IMR-90 (cell line): Measurements from ENCODE around the gene GPC5. TPM values are rescaled to one million over a fixed set of nuclear protein-coding genes. Genes with fewer than 3 reads are reported as not detected.
A peak's percentile ranks its signal among the peaks of the same experiment; 100 is the strongest.

Experiments used
- ATAC-seq: fragments of 200-7000 bp; cut with Tn5 transposase; 2 replicates; pipeline ENCODE4 v1.9.1; 2020; ENCODE audit warnings: low read depth, mild to moderate bottlenecking, moderate library complexity
- BruUV-seq: library from RNA; stranded (reverse); fragments of 400-500 nt; replicated peaks from 2 replicates; lab custom pipeline; 2021; lab: Mats Ljungman, UMichigan
- CTCF ChIA-PET: fragments of 300-600 bp; formaldehyde crosslinking; extraction: SDS; loops from one replicate; lab custom pipeline; 2021; ENCODE audit warnings: antibody characterized with exemption; lab: Yijun Ruan, JAX
- POLR2A ChIA-PET: fragments of 300-600 bp; sonication (Branson Sonifier 250); formaldehyde crosslinking; loops from one replicate; lab custom pipeline; 2022; ENCODE audit warnings: antibody characterized with exemption; ENCODE audit not compliant: unreplicated experiment; lab: Charles Lee
- DNase-seq: peaks from one replicate; pipeline ENCODE4 v3.0.0; 2013
- H2AFZ ChIP-seq: replicated peaks from 2 replicates; pipeline ENCODE3; 2013; ENCODE audit warnings: low read length, mild to moderate bottlenecking; ENCODE audit not compliant: poor library complexity
- H2AK5ac ChIP-seq: 2 replicates; pipeline ENCODE4 v1.6.1; 2013; ENCODE audit warnings: low read depth, low read length, inconsistent platforms
- H2AK9ac ChIP-seq: replicated peaks from 2 replicates; pipeline ENCODE3; 2013; ENCODE audit warnings: mild to moderate bottlenecking, low read depth, low read length, moderate library complexity; ENCODE audit not compliant: poor library complexity
- H2BK120ac ChIP-seq: 2 replicates; pipeline ENCODE4 v1.6.1; 2013; ENCODE audit warnings: low read depth, low read length, inconsistent platforms
- H2BK15ac ChIP-seq: 3 replicates; pipeline ENCODE4 v1.6.1; 2013; ENCODE audit warnings: low read depth, low read length, inconsistent platforms
- H2BK20ac ChIP-seq: 2 replicates; pipeline ENCODE4 v1.6.1; 2013; ENCODE audit warnings: low read depth, mild to moderate bottlenecking, inconsistent platforms, low read length, moderate library complexity
- H2BK5ac ChIP-seq: 2 replicates; pipeline ENCODE4 v1.6.1; 2013; ENCODE audit warnings: mild to moderate bottlenecking, low read depth, low read length, inconsistent platforms; ENCODE audit not compliant: poor library complexity, severe bottlenecking
- H3K14ac ChIP-seq: replicated peaks from 2 replicates; pipeline ENCODE4 v1.6.1; 2013; ENCODE audit warnings: low read depth, low read length, inconsistent platforms
- H3K18ac ChIP-seq: 2 replicates; pipeline ENCODE4 v1.6.1; 2013; ENCODE audit warnings: low read depth, low read length, control low read depth
- H3K23ac ChIP-seq: 2 replicates; pipeline ENCODE4 v1.6.1; 2013; ENCODE audit warnings: low read depth, low read length, inconsistent platforms
- H3K27ac ChIP-seq: 2 replicates; pipeline ENCODE4 v1.5.1; 2013; ENCODE audit warnings: mild to moderate bottlenecking, control low read depth, low read length; ENCODE audit not compliant: insufficient read depth
- H3K27me3 ChIP-seq: 2 replicates; pipeline ENCODE4 v1.6.1; 2013; ENCODE audit warnings: low read length; ENCODE audit not compliant: control insufficient read depth, insufficient read depth
- H3K36me3 ChIP-seq: 2 replicates; pipeline ENCODE4 v1.6.1; 2013; ENCODE audit warnings: low read length, mixed read lengths; ENCODE audit not compliant: control insufficient read depth, insufficient read depth
- H3K4ac ChIP-seq: 2 replicates; pipeline ENCODE4 v1.6.1; 2013; ENCODE audit warnings: low read depth, low read length, inconsistent platforms
- H3K4me1 ChIP-seq: 2 replicates; pipeline ENCODE4 v1.6.1; 2013; ENCODE audit warnings: low read length, mixed read lengths; ENCODE audit not compliant: control insufficient read depth, insufficient read depth
- H3K4me2 ChIP-seq: 2 replicates; pipeline ENCODE4 v1.6.1; 2013; ENCODE audit warnings: low read depth, mild to moderate bottlenecking, control low read depth, low read length, moderate library complexity
- H3K4me3 ChIP-seq: 2 replicates; pipeline ENCODE4 v1.5.1; 2013; ENCODE audit warnings: low read depth, mild to moderate bottlenecking, control low read depth, low read length, moderate library complexity; ENCODE audit not compliant: insufficient read depth
- H3K56ac ChIP-seq: 2 replicates; pipeline ENCODE4 v1.6.1; 2013; ENCODE audit warnings: low read length, inconsistent platforms; ENCODE audit not compliant: insufficient read depth; ENCODE audit errors: extremely low read depth
- H3K79me1 ChIP-seq, 2 experiments: 2 replicates each; pipeline ENCODE4 v1.6.1; 2013; ENCODE audit warnings: low read length in 2 of 2, inconsistent platforms in 1 of 2, low read depth in 1 of 2
- H3K9ac ChIP-seq: 2 replicates; pipeline ENCODE4 v1.6.1; 2013; ENCODE audit warnings: low read depth, low read length, control low read depth
- H3K9me1 ChIP-seq: 2 replicates; pipeline ENCODE4 v1.6.1; 2013; ENCODE audit warnings: low read length, inconsistent platforms; ENCODE audit not compliant: insufficient read depth
- H3K9me3 ChIP-seq: 2 replicates; pipeline ENCODE4 v1.6.1; 2013; ENCODE audit warnings: low read length; ENCODE audit not compliant: control insufficient read depth, insufficient read depth
- H4K20me1 ChIP-seq: 2 replicates; pipeline ENCODE4 v1.6.1; 2013; ENCODE audit warnings: low read length, inconsistent platforms; ENCODE audit not compliant: insufficient read depth
- H4K5ac ChIP-seq: 2 replicates; pipeline ENCODE4 v1.6.1; 2013; ENCODE audit warnings: mild to moderate bottlenecking, low read depth, low read length, control low read depth
- H4K8ac ChIP-seq, 2 experiments: 2 replicates each; pipeline ENCODE4 v1.6.1; 2013; ENCODE audit warnings: low read depth in 2 of 2, low read length in 2 of 2, control low read depth in 1 of 2, inconsistent platforms in 1 of 2
- H4K91ac ChIP-seq: 2 replicates; pipeline ENCODE4 v1.6.1; 2013; ENCODE audit warnings: low read depth, low read length, inconsistent platforms; ENCODE audit not compliant: insufficient read depth
- BHLHE40 ChIP-seq: fragments of 150-350 bp; IDR thresholded peaks from 2 replicates; pipeline ENCODE4 v1.6.1; 2016; ENCODE audit warnings: mild to moderate bottlenecking, low read depth, low read length
- ELK1 ChIP-seq: fragments of 150-350 bp; IDR thresholded peaks from 2 replicates; pipeline ENCODE4 v1.6.1; 2016; ENCODE audit warnings: low read depth, mild to moderate bottlenecking, low read length, moderate library complexity, borderline replicate concordance
- MAFK ChIP-seq: IDR thresholded peaks from 2 replicates; pipeline ENCODE4 v1.6.1; 2012; ENCODE audit warnings: low read depth, low read length, improper control_type of control experiment
- MXI1 ChIP-seq: IDR thresholded peaks from 2 replicates; pipeline ENCODE4 v1.6.1; 2012; ENCODE audit warnings: low read depth, mild to moderate bottlenecking, low read length, moderate library complexity, borderline replicate concordance
- RCOR1 ChIP-seq: IDR thresholded peaks from 2 replicates; pipeline ENCODE4 v1.6.1; 2012; ENCODE audit warnings: mild to moderate bottlenecking, low read length, improper control_type of control experiment; ENCODE audit not compliant: insufficient replicate concordance
- USF2 ChIP-seq: fragments of 150-350 bp; IDR thresholded peaks from 2 replicates; pipeline ENCODE4 v1.6.1; 2017; ENCODE audit warnings: mild to moderate bottlenecking, antibody characterized with exemption, low read length, low read depth
- WGBS, 2 experiments: methylation state at CpG; one replicate each; pipeline versions ENCODE4 v1.1.5 to v1.1.7; 2013; ENCODE audit warnings: missing lambda C conversion rate in 2 of 2; ENCODE audit not compliant: insufficient read length in 1 of 2; ENCODE audit errors: extremely low coverage in 2 of 2; 5-methylcytosine and 5-hydroxymethylcytosine counted together
- dilution Hi-C: fragments of 300-500 bp; cut with HindIII; formaldehyde crosslinking; loops from one replicate; pipeline ENCODE4 v1.14.3; 2018; ENCODE audit warnings: low sequenced_read_pairs; ENCODE audit not compliant: unreplicated experiment
- in situ Hi-C: fragments of 300-500 bp; cut with MboI; formaldehyde crosslinking; loops from 3 replicates; pipeline ENCODE4 v1.14.3; 2019; ENCODE audit warnings: low sequenced_read_pairs, inconsistent platforms, mixed read lengths
- intact Hi-C: fragments of 100-400 bp; cut with micrococcal nuclease; formaldehyde crosslinking; loops from 2 replicates; pipeline ENCODE4 v1.10.0; 2022
- polyA plus RNA-seq, 3 experiments: library from polyadenylated mRNA; depleted of rRNA; stranded (reverse); fragments of >200 nt; gene quantifications; 2 replicates each; pipeline ENCODE4 v1.2.3, GENCODE V29; 2012; ENCODE audit warnings: low replicate concordance in 1 of 3
- total RNA-seq: library from RNA; depleted of rRNA; stranded (reverse); fragments of >200 nt; gene quantifications from 2 replicates; pipeline ENCODE4 v1.2.3, GENCODE V29; 2012

GPC5 gene
- total and polyA plus RNA-seq, 2 of the 4 experiments (the other 2 are of a cell fraction), result 0.94 to 1.8 TPM

GRCh38 chr13:92886535-92887077 is 1488.2 kb downstream of the GPC5 start:
- Histone ChIP-seq H3K23ac (no peak overlapping the region), H3K79me1 (no peaks in the 10 kb centered on the region), H3K56ac (no peak overlapping the region), H3K14ac (no peak overlapping the region), H3K9me1 (no peaks in the 10 kb centered on the region), H3K9ac (no peak overlapping the region), H3K4me1 (no peaks in the 10 kb centered on the region), H2BK15ac (no peak overlapping the region), H2AK5ac (no peak overlapping the region), H3K36me3 (no peaks in the 10 kb centered on the region), H4K5ac (no peak overlapping the region), H2AK9ac (no peak overlapping the region), H3K18ac (no peak overlapping the region), H4K8ac (no peak overlapping the region), H3K9me3 (no peaks in the 10 kb centered on the region), H3K27me3 (no peaks in the 10 kb centered on the region), H3K27ac (no peak overlapping the region), H4K91ac (no peak overlapping the region), H2BK20ac (no peak overlapping the region), H3K4me3 (no peak overlapping the region), H3K4ac (no peak overlapping the region), H4K20me1 (no peaks in the 10 kb centered on the region), H2BK5ac (no peak overlapping the region), H3K4me2 (no peak overlapping the region), H2BK120ac (no peak overlapping the region), H2AFZ (no peak overlapping the region)
- CTCF ChIA-PET, result interaction anchor here (0.7 kb wide), 1 partner anchor 1528 kb away, joined by 3 read pairs; no protein-coding TSS in a partner anchor
- intact Hi-C loops, result no loop called here
- no TSS peak for BruUV-seq
- POLR2A ChIA-PET, result interaction anchor here (0.6 kb wide), 1 partner anchor 11 kb away, joined by 7 read pairs; no protein-coding TSS in a partner anchor
- WGBS, 2 experiments, result no CpG with 5 or more reads among the region's 1 CpG
- no peak for TF ChIP-seq USF2
- no peak for TF ChIP-seq ELK1
- no peak for TF ChIP-seq MXI1
- no peak for TF ChIP-seq RCOR1
- no peak for TF ChIP-seq BHLHE40
- TF ChIP-seq MAFK, result peak; percentile 80
- in situ Hi-C loops, result no loop called here
- ATAC-seq (no peak), DNase-seq (no peak)
- dilution Hi-C loops, result no loop called here
